ENCODE measurements around the gene RAB36. TPM values are rescaled to one million over a fixed set of nuclear protein-coding genes. Genes with fewer than 3 reads are reported as not detected.

Gene RAB36
- total and polyA plus RNA-seq, 10 donors = 1.0 to 3.7 (median 1.6) TPM

DNA sequence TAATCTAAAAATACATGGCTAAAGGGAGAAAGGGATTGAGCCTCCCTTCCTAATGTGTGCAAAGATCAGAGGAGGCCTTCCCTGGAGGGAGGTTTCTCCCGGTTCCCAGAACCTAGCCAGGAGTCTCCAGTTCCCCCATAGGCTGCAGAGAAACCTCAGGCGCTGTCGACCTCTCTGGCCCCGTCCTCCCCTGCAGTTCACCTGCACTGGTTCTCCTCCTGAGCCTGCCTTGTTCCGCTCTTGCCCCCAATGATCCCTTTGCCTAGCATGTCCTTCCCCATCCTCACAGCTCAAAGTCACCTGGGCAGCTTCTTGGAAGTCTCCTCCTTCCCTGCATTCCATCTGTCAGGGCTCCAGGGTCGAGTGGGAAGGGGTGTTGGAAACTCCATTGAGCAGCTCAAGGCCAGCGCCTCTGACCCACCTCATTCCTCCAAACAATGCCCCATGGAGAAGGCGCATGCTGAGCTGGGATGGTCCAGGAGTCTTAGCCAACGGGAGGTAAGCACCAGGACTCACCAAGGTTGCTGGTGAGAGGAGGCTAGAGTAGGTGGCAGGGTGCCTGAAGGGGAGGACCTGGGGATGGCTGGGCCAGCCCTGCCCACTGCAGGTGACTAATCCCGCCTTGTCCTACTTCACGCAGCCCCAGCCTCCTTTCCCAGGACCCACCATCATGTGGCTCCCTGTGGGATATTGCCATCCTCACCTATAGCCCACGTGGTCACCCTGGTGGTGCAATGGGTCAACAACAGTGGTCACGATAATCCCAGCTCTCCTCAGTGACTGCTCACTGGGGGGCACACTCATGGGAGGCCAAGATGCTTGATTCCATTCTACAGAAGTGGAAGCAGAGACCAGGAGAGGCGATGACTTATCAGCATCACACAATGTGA is 18.9 kb upstream of the RAB36 start:
- intact Hi-C loops (cut with DNase I; ENCODE audit: low total_unique reads) = no loop called here
- H3K36me3 ChIP-seq = peaks cover 0 to 9% (median 0%) of the 10 kb centered on the region in 6 donors
- 82 to 93% (median 87%) methylated on average over 9 to 14 of the region's 14 CpGs for WGBS, 5 donors
- no peak overlapping the region for H3K4me3 ChIP-seq
- H3K27ac ChIP-seq = no peak overlapping the region
- H3K27me3 ChIP-seq (replicated peaks in 1 of 7) = no peaks in the 10 kb centered on the region
- no peak for TF ChIP-seq POLR2A (IDR thresholded peaks at IDR 0.05)
- no peak for TF ChIP-seq POLR2AphosphoS5 (IDR thresholded peaks at IDR 0.05)
- TF ChIP-seq, protein P1, sequence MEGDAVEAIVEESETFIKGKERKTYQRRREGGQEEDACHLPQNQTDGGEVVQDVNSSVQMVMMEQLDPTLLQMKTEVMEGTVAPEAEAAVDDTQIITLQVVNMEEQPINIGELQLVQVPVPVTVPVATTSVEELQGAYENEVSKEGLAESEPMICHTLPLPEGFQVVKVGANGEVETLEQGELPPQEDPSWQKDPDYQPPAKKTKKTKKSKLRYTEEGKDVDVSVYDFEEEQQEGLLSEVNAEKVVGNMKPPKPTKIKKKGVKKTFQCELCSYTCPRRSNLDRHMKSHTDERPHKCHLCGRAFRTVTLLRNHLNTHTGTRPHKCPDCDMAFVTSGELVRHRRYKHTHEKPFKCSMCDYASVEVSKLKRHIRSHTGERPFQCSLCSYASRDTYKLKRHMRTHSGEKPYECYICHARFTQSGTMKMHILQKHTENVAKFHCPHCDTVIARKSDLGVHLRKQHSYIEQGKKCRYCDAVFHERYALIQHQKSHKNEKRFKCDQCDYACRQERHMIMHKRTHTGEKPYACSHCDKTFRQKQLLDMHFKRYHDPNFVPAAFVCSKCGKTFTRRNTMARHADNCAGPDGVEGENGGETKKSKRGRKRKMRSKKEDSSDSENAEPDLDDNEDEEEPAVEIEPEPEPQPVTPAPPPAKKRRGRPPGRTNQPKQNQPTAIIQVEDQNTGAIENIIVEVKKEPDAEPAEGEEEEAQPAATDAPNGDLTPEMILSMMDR (IDR thresholded peaks at IDR 0.05 in 8 of 11, conservative IDR thresholded peaks at IDR 0.05 in 3 of 11) = no peak
- no peak for DNase-seq
- H3K9me3 ChIP-seq = no peaks in the 10 kb centered on the region
- peaks cover 0 to 9% (median 5%) of the 10 kb centered on the region in 6 donors for H3K4me1 ChIP-seq

DNA sequence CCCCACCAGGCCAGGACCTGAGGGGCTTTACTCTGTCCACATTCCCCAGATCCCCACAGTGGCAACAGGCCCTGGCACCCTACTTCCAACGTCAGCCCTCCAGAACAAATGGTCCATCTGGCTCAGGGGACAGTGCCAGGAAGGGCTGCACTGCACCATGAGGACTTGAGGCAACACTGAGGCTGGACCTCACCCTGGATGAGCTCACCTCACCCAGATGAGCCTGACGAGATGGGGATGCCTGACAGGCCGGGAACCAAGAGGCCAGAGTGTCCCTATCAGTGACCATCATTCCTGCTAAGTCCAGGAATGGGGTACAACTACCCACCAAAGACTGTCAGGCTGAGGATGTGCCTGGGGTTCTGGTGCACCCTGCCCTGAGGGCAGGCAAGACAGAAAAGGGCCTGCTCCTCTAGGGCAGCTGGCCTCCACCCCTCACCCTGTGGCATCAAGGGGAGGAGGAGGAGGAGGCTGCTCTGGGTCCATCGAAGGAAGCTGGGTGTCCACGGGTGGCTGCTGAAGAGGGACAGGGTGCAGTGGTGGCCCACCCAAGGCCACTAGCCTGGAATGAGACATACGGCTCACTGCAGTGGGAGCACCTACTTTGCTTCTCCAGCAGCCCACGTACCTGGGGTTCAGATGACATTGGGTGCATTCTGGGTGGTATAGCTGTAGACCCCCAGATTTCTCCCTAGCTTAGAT is 18.1 kb upstream of the RAB36 start:
- Histone ChIP-seq H3K9me3 (no peaks in the 10 kb centered on the region), H3K36me3 (peaks cover 0 to 9% (median 0%) of the 10 kb centered on the region in 6 donors), H3K27me3 (replicated peaks in 1 of 7) (no peaks in the 10 kb centered on the region), H3K27ac (no peak overlapping the region), H3K4me1 (peaks cover 0 to 9% (median 5%) of the 10 kb centered on the region in 6 donors), H3K4me3 (no peak overlapping the region)
- intact Hi-C loops (cut with DNase I; ENCODE audit: low total_unique reads) = no loop called here
- TF ChIP-seq POLR2A (IDR thresholded peaks at IDR 0.05) (no peak), POLR2AphosphoS5 (IDR thresholded peaks at IDR 0.05) (no peak)
- TF ChIP-seq, protein P1 (IDR thresholded peaks at IDR 0.05 in 8 of 11, conservative IDR thresholded peaks at IDR 0.05 in 3 of 11) = no peak
- DNase-seq = no peak
- 88 to 93% (median 89%) methylated on average over 5 to 7 of the region's 7 CpGs for whole genome bisulfite sequencing, 5 donors

DNA sequence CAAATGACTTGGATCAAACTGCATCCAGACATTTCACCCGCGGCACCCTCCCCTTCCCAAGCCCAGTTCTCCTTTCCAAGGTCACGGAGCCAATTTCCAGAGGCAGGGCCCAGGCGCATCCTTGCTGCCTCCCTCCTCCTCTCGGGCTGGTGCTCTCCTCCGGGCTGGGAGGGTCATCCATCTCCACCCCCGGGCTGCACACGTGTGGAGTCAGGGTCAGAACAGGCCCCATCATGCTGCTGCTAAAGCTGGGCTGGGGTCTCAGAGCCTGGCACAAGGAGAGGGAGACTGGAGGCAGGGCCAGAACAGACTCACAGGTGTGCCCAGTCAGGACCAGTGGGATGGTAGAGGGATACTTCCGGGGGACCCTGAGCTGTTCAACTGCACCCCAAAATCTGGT is 17.5 kb upstream of the RAB36 start:
- Histone ChIP-seq H3K4me1 (peaks cover 0 to 9% (median 5%) of the 10 kb centered on the region in 6 donors), H3K9me3 (no peaks in the 10 kb centered on the region), H3K36me3 (peaks cover 0 to 9% (median 0%) of the 10 kb centered on the region in 6 donors), H3K4me3 (no peak overlapping the region), H3K27me3 (replicated peaks in 1 of 7) (no peaks in the 10 kb centered on the region), H3K27ac (no peak overlapping the region)
- TF ChIP-seq POLR2A (IDR thresholded peaks at IDR 0.05) (no peak), POLR2AphosphoS5 (IDR thresholded peaks at IDR 0.05) (no peak)
- TF ChIP-seq, protein P1 (IDR thresholded peaks at IDR 0.05 in 8 of 11, conservative IDR thresholded peaks at IDR 0.05 in 3 of 11) = no peak
- intact Hi-C loops (cut with DNase I; ENCODE audit: low total_unique reads) = loop anchor here (2.0 kb wide), 1 partner anchor 169 kb away; no protein-coding TSS in a partner anchor
- DNase-seq = no peak
- WGBS, 5 donors = 69 to 91% (median 81%) methylated on average over 9 of the region's 9 CpGs

Data from spleen (tissue), 11 donors.